CD8-positive, alpha-beta memory T cell (primary cell): ENCODE results near the gene HCN1. TPM values are rescaled to one million over a fixed set of nuclear protein-coding genes. Genes with fewer than 3 reads are reported as not detected.
"Not testable (repeated sequence)": the region's sequence is repeated elsewhere in the genome, so short reads cannot be mapped to it uniquely, and the experiment has no call there.

Experiments
- CTCF ChIA-PET: fragments of 350-600 bp; sonication (Branson Sonifier 250); formaldehyde crosslinking; loops from one replicate; lab custom pipeline; 2021; ENCODE audit warnings: antibody characterized with exemption; lab: Charles Lee
- POLR2A ChIA-PET: fragments of 350-600 bp; sonication (Branson Sonifier 250); formaldehyde crosslinking; loops from one replicate; lab custom pipeline; 2021; ENCODE audit warnings: antibody characterized with exemption; lab: Charles Lee
- DNase-seq, 5 donors: peaks; one replicate each; pipeline versions ENCODE4 v3.0.0 to v3.0.0-alpha.2; 2020 to 2022; ENCODE audit warnings: mixed read lengths in 1 of 5
- H3K27ac ChIP-seq: one replicate; pipeline ENCODE4 v1.7.0; 2013; ENCODE audit warnings: low read depth, mild to moderate bottlenecking, low read length, moderate library complexity
- H3K27me3 ChIP-seq: 2 replicates; pipeline ENCODE4 v1.7.0; 2013; ENCODE audit warnings: low read length, mild to moderate bottlenecking; ENCODE audit not compliant: insufficient read depth, poor library complexity, severe bottlenecking
- H3K36me3 ChIP-seq: 2 replicates; pipeline ENCODE4 v1.7.0; 2013; ENCODE audit warnings: mild to moderate bottlenecking, low read length, moderate library complexity; ENCODE audit not compliant: insufficient read depth
- H3K4me1 ChIP-seq: 2 replicates; pipeline ENCODE4 v1.7.0; 2013; ENCODE audit warnings: mild to moderate bottlenecking, low read length, moderate library complexity; ENCODE audit not compliant: insufficient read depth
- H3K4me3 ChIP-seq: 2 replicates; pipeline ENCODE4 v1.7.0; 2013; ENCODE audit warnings: mild to moderate bottlenecking, low read length
- H3K9me3 ChIP-seq: 2 replicates; pipeline ENCODE4 v1.7.0; 2013; ENCODE audit warnings: mild to moderate bottlenecking, low read length
- H3K27ac Mint-ChIP-seq, 8 donors: one replicate each; pipeline ENCODE4 v1.8.0; 2020 to 2021; ENCODE audit warnings: mixed read lengths in 8 of 8, mild to moderate bottlenecking in 6 of 8, inconsistent platforms in 3 of 8, moderate library complexity in 3 of 8
- H3K27me3 Mint-ChIP-seq, 2 donors: one replicate each; pipeline ENCODE4 v1.8.0; 2020 to 2021; ENCODE audit warnings: mixed read lengths in 2 of 2, mild to moderate bottlenecking in 1 of 2, moderate library complexity in 1 of 2
- H3K36me3 Mint-ChIP-seq, 3 donors: one replicate each; pipeline ENCODE4 v1.8.0; 2020 to 2021; ENCODE audit warnings: mixed read lengths in 3 of 3, inconsistent platforms in 1 of 3, mild to moderate bottlenecking in 1 of 3
- H3K4me1 Mint-ChIP-seq, 3 donors: one replicate each; pipeline ENCODE4 v1.8.0; 2020 to 2021; ENCODE audit warnings: mixed read lengths in 3 of 3, inconsistent platforms in 1 of 3, mild to moderate bottlenecking in 1 of 3
- H3K4me3 Mint-ChIP-seq, 7 donors: one replicate each; pipeline ENCODE4 v1.8.0; 2020 to 2021; ENCODE audit warnings: mixed read lengths in 7 of 7, mild to moderate bottlenecking in 6 of 7, moderate library complexity in 4 of 7, inconsistent platforms in 2 of 7
- H3K9me3 Mint-ChIP-seq, 5 donors: one replicate each; pipeline ENCODE4 v1.8.0; 2020 to 2022; ENCODE audit warnings: mixed read lengths in 5 of 5, mild to moderate bottlenecking in 3 of 5, moderate library complexity in 2 of 5, inconsistent platforms in 1 of 5
- polyA plus RNA-seq: library from polyadenylated mRNA; unstranded; fragments of 300-500 nt; fragmentation: Illumina TruSeq; gene quantifications from one replicate; pipeline ENCODE4 v1.2.3, GENCODE V29; 2021
- total RNA-seq, 2 experiments: library from RNA; stranded (reverse); gene quantifications; one replicate each; pipeline ENCODE4 v1.2.3, GENCODE V29; 2021

The HCN1 gene
- total and polyA plus RNA-seq, 3 experiments from 2014 or later, result not detected

DNA sequence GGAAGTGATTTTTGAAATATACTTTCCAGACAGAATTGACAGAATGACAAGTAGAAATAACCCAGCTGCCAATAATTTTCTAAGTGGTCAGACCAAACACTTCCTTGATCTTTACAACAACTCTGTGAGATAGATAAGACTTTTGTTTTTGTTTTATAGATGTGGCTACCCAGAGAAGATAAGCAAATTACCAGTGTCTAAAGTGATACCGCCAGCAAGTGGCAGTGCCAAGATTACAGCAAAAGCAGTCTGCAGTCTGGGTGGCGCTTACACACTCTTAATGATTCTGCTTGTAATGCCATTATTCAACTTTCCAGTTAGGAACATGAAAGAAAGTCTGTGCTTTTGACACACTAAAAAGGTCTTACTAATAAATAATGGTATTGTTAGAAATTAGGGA, 92.1 kb downstream of the HCN1 start:
- Mint-ChIP-seq H3K27me3 (peaks cover 0 to 1% of the 10 kb centered on the region in 2 donors), H3K4me3 (no peak overlapping the region), H3K27ac (no peak overlapping the region), H3K36me3 (no peaks in the 10 kb centered on the region), H3K9me3 (peaks cover 0 to 30% (median 10%) of the 10 kb centered on the region in 5 donors), H3K4me1 (no peaks in the 10 kb centered on the region)
- no peak for DNase-seq
- H3K27me3 ChIP-seq, result no peaks in the 10 kb centered on the region
- ChIA-PET CTCF (no interaction called here), POLR2A (no interaction called here)
- no peak overlapping the region for H3K4me3 ChIP-seq
- H3K27ac ChIP-seq, result no peak overlapping the region
- no peaks in the 10 kb centered on the region for H3K36me3 ChIP-seq
- no peaks in the 10 kb centered on the region for H3K4me1 ChIP-seq
- peaks cover 2% of the 10 kb centered on the region for H3K9me3 ChIP-seq

DNA sequence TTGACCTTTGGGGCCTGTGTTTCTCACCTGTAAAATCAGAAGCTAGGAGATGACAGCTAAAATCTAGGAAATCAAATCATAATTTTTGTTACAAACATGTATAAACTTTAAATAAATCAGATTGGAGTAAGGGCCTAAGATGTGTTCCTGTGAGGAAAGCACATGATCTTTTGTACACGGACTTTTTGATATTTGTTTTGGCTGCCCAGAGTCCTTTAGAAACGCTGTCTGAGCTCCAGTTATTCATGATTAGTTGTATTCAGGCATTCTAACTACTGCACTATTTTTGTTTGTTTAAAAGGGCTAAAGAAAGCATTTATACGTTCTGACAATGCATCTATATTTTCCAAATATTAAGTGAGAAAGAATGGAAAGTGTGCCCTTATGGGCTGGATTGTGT, 94.8 kb downstream of the HCN1 start:
- Mint-ChIP-seq H3K27me3 (peaks cover 0 to 1% of the 10 kb centered on the region in 2 donors), H3K4me1 (no peaks in the 10 kb centered on the region), H3K4me3 (no peak overlapping the region), H3K27ac (no peak overlapping the region), H3K36me3 (no peaks in the 10 kb centered on the region), H3K9me3 (peaks cover 7 to 47% (median 27%) of the 10 kb centered on the region in 5 donors)
- H3K9me3 ChIP-seq, result peaks cover 2% of the 10 kb centered on the region
- POLR2A ChIA-PET, result no interaction called here
- H3K27ac ChIP-seq, result no peak overlapping the region
- no peaks in the 10 kb centered on the region for H3K27me3 ChIP-seq
- H3K4me3 ChIP-seq, result no peak overlapping the region
- no peaks in the 10 kb centered on the region for H3K36me3 ChIP-seq
- no peaks in the 10 kb centered on the region for H3K4me1 ChIP-seq
- DNase-seq, result no peak
- CTCF ChIA-PET, result no interaction called here

DNA sequence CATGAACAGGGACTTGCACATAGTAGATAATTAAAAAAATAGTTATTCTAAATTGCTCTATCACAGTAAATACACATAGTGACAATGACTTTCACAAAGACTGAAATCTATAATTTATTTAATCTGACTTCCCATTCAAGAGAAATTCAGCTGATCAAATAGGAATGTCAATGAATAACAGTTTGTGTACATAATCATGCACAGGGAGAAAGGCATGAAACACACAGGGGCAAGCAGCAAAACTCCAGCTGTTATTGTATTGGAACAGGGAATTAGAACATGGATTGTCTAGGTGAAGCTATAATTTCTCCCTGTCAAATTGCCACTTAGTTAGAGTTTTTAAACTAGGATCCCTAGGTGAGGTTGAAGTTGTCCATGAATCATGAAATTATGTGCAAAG, 99.9 kb downstream of the HCN1 start:
- H3K4me3 Mint-ChIP-seq, result no peak overlapping the region
- H3K4me1 Mint-ChIP-seq, result no peaks in the 10 kb centered on the region
- Histone ChIP-seq H3K4me1 (no peaks in the 10 kb centered on the region), H3K36me3 (no peaks in the 10 kb centered on the region), H3K27me3 (no peaks in the 10 kb centered on the region), H3K4me3 (no peak overlapping the region), H3K27ac (no peak overlapping the region), H3K9me3 (peaks cover 2% of the 10 kb centered on the region)
- ChIA-PET CTCF (no interaction called here), POLR2A (no interaction called here)
- no peaks in the 10 kb centered on the region for H3K27me3 Mint-ChIP-seq
- peaks cover 11 to 43% (median 19%) of the 10 kb centered on the region in 5 donors for H3K9me3 Mint-ChIP-seq
- no peak overlapping the region for H3K27ac Mint-ChIP-seq
- DNase-seq, result no peak
- H3K36me3 Mint-ChIP-seq, result no peaks in the 10 kb centered on the region

DNA sequence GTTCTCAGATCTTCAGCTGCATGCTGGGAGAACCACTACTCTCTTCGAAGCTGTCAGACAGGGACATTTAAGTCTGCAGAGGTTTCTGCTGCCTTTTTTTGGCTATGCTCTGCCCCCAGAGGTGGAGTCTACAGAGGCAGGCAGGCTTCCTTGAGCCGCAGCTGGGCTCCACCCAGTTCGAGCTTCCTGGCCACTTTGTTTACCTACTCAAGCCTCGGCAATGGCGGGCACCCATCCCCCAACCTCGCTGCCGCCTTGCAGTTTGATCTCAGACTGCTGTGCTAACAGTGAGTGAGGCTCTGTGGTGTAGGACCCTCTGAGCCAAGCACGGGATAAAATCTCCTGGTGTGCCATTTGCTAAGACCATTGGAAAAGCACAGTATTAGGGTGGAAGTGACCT, 110.2 kb downstream of the HCN1 start:
- H3K27me3 Mint-ChIP-seq, H3K4me3 ChIP-seq, H3K36me3 ChIP-seq, POLR2A ChIA-PET, CTCF ChIA-PET, H3K4me3 Mint-ChIP-seq, H3K4me1 Mint-ChIP-seq, H3K4me1 ChIP-seq, H3K27me3 ChIP-seq, H3K27ac ChIP-seq, H3K36me3 Mint-ChIP-seq, H3K27ac Mint-ChIP-seq, H3K9me3 ChIP-seq, DNase-seq: not testable (repeated sequence)
- H3K9me3 Mint-ChIP-seq, result peaks cover 4 to 29% (median 22%) of the 10 kb centered on the region in 5 donors

DNA sequence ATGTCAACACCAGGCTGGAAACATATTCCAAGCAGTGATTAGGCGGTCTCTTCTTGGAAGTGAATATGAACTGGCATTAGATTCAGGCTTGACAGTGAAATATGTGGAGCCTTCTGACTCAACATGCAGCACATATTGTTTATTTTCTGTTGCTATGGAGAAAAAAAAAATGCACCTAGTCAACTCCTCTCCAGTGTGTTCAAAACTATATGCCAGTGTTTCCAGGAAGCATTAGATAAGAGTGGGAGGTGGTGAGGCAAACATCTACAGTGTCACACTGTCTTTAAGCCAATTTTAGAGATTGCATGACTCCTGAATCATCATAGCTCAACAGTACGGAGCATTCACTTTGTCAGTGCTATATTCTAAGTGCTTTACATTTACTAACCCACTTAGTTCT, 117.9 kb downstream of the HCN1 start:
- ChIA-PET POLR2A (no interaction called here), CTCF (no interaction called here)
- Histone ChIP-seq H3K4me1 (no peaks in the 10 kb centered on the region), H3K36me3 (no peaks in the 10 kb centered on the region), H3K9me3 (no peaks in the 10 kb centered on the region), H3K27me3 (no peaks in the 10 kb centered on the region), H3K27ac (no peak overlapping the region), H3K4me3 (no peak overlapping the region)
- Mint-ChIP-seq H3K4me1 (no peaks in the 10 kb centered on the region), H3K9me3 (peaks cover 5 to 18% (median 7%) of the 10 kb centered on the region in 5 donors), H3K27ac (no peak overlapping the region), H3K27me3 (no peaks in the 10 kb centered on the region), H3K4me3 (no peak overlapping the region), H3K36me3 (no peaks in the 10 kb centered on the region)
- DNase-seq, result no peak

DNA sequence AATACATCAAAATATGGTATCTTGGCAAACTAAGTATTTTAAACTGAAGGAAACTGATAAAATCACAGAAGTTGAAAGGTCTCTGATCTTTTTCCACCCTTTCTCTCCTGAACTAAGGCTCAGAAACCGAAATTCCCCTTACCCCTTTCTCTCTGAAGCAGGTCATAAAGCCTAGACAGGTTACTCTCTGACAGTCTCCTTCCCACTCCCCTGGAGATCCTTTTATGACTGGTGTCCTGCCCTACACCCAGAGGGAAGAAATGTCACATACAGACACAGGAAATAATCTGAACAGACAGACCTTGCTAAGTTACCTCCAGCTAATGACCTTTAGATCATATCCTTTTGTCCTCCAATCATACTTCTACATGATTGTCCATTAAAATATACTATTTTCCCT, 127.4 kb downstream of the HCN1 start:
- Histone ChIP-seq H3K27me3 (no peaks in the 10 kb centered on the region), H3K27ac (no peak overlapping the region), H3K4me3 (no peak overlapping the region), H3K36me3 (no peaks in the 10 kb centered on the region), H3K9me3 (no peaks in the 10 kb centered on the region), H3K4me1 (no peaks in the 10 kb centered on the region)
- Mint-ChIP-seq H3K4me3 (no peak overlapping the region), H3K36me3 (no peaks in the 10 kb centered on the region), H3K9me3 (peaks cover 7 to 29% (median 15%) of the 10 kb centered on the region in 5 donors), H3K4me1 (no peaks in the 10 kb centered on the region), H3K27me3 (no peaks in the 10 kb centered on the region), H3K27ac (no peak overlapping the region)
- no peak for DNase-seq
- POLR2A ChIA-PET, result no interaction called here
- CTCF ChIA-PET, result no interaction called here

DNA sequence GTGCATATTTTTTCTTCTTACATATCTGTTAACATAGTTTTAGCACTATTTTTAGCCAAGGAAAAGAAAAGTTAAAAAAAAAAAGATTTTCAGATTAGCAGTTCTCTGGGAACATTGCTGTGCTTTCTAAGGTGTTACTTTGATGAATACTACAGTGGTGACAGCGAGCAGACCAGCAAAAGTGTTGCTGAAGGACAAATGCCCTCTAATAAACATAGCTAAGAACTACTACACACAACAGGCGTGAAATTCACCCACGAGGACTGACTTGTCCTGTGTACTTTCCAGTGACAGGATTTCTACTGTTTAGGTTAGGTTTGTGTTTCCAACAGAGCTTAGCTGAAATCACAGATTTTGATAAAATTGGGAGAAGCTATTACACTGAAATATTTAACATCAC, 153.8 kb downstream of the HCN1 start:
- POLR2A ChIA-PET, result no interaction called here
- no peaks in the 10 kb centered on the region for H3K36me3 Mint-ChIP-seq
- Histone ChIP-seq H3K27ac (no peak overlapping the region), H3K36me3 (no peaks in the 10 kb centered on the region), H3K9me3 (no peaks in the 10 kb centered on the region), H3K4me1 (no peaks in the 10 kb centered on the region), H3K27me3 (no peaks in the 10 kb centered on the region), H3K4me3 (no peak overlapping the region)
- H3K4me1 Mint-ChIP-seq, result no peaks in the 10 kb centered on the region
- peaks cover 3 to 41% (median 11%) of the 10 kb centered on the region in 5 donors for H3K9me3 Mint-ChIP-seq
- no peaks in the 10 kb centered on the region for H3K27me3 Mint-ChIP-seq
- no peak overlapping the region for H3K27ac Mint-ChIP-seq
- CTCF ChIA-PET, result no interaction called here
- no peak overlapping the region for H3K4me3 Mint-ChIP-seq
- no peak for DNase-seq

DNA sequence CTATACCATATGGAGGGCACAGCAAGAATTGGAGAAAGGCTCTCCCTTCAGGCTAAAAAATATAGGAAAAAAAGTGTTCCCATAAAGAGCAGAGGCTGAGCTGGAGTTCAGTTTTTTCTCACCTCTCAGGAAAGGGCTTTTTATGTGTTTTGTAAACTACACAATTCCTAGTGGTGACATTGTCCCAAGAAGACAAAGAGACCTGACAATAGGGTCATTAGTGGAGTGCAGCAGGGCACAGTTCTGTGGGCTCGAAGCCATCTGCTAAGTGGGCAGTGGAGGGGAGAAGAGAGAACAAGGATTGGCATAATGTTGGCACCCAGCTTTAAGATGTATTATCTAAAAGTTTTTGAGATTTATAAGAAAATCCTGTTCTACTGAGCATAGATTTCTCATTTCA, 162.5 kb downstream of the HCN1 start:
- Histone ChIP-seq H3K4me3 (no peak overlapping the region), H3K4me1 (no peaks in the 10 kb centered on the region), H3K9me3 (no peaks in the 10 kb centered on the region), H3K27ac (no peak overlapping the region), H3K36me3 (no peaks in the 10 kb centered on the region), H3K27me3 (no peaks in the 10 kb centered on the region)
- POLR2A ChIA-PET, result no interaction called here
- H3K4me3 Mint-ChIP-seq, result no peak overlapping the region
- no peaks in the 10 kb centered on the region for H3K4me1 Mint-ChIP-seq
- H3K36me3 Mint-ChIP-seq, result no peaks in the 10 kb centered on the region
- DNase-seq, result no peak
- H3K27me3 Mint-ChIP-seq, result no peaks in the 10 kb centered on the region
- peaks cover 8 to 20% (median 13%) of the 10 kb centered on the region in 5 donors for H3K9me3 Mint-ChIP-seq
- CTCF ChIA-PET, result no interaction called here
- H3K27ac Mint-ChIP-seq, result no peak overlapping the region
